ENCODE data around the gene ATG13. TPM values are rescaled to one million over a fixed set of nuclear protein-coding genes. Genes with fewer than 3 reads are reported as not detected.
"Not testable (repeated sequence)": the region's sequence is repeated elsewhere in the genome, so short reads cannot be mapped to it uniquely, and the experiment has no call there.

The ATG13 gene
- total RNA-seq, 4 donors from 2014 or later, result 33.4 to 76.0 (median 67.0) TPM

DNA sequence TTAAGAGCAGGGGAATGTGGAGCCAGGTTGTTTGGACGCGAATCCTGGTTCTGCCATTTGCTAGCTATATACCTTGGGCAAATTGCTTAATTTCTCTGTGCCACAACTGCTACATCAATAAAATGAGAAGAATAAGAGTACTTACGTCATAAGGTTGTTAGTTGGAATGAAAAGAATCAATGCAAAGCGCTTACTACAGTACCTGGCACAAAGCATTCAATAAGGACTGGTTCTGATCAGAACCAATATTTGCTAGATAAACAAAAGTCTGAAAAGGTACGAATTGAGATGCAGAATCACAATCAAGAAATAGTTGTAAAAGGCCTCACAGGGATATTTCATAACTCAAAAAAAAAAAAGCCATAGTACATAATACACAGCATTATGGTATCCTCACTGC is 34.8 kb upstream of the ATG13 start:
- H3K27ac ChIP-seq, result no peak overlapping the region
- H3K36me3 ChIP-seq, result no peaks in the 10 kb centered on the region
- intact Hi-C loops (cut with DNase I; ENCODE audit: low total_unique reads), result no loop called here
- DNase-seq (no peak), ATAC-seq (no peak)
- H3K4me1 ChIP-seq, result peaks cover 0 to 3% of the 10 kb centered on the region in 2 donors
- in situ Hi-C loops (cut with MboI; ENCODE audit: low sequenced_read_pairs in 4 of 4), result no loop called here
- H3K9me3 ChIP-seq, result no peaks in the 10 kb centered on the region
- TF ChIP-seq, protein P1, sequence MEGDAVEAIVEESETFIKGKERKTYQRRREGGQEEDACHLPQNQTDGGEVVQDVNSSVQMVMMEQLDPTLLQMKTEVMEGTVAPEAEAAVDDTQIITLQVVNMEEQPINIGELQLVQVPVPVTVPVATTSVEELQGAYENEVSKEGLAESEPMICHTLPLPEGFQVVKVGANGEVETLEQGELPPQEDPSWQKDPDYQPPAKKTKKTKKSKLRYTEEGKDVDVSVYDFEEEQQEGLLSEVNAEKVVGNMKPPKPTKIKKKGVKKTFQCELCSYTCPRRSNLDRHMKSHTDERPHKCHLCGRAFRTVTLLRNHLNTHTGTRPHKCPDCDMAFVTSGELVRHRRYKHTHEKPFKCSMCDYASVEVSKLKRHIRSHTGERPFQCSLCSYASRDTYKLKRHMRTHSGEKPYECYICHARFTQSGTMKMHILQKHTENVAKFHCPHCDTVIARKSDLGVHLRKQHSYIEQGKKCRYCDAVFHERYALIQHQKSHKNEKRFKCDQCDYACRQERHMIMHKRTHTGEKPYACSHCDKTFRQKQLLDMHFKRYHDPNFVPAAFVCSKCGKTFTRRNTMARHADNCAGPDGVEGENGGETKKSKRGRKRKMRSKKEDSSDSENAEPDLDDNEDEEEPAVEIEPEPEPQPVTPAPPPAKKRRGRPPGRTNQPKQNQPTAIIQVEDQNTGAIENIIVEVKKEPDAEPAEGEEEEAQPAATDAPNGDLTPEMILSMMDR (IDR thresholded peaks at IDR 0.05 in 4 of 5, conservative IDR thresholded peaks at IDR 0.05 in 1 of 5), result no peak
- TF ChIP-seq POLR2A (IDR thresholded peaks at IDR 0.05), result no peak
- no peaks in the 10 kb centered on the region for H3K27me3 ChIP-seq
- H3K4me3 ChIP-seq, result no peak overlapping the region

DNA sequence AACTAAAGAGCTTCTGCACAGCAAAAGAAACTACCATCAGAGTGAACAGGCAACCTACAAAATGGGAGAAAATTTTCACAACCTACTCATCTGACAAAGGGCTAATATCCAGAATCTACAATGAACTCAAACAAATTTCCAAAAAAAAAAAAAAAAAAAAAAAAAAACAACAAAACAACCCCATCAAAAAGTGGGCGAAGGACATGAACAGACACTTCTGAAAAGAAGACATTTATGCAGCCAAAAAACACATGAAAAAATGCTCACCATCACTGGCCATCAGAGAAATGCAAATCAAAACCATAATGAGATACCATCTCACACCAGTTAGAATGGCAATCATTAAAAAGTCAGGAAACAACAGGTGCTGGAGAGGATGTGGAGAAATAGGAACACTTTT is 33.8 kb upstream of the ATG13 start:
- in situ Hi-C loops (cut with MboI; ENCODE audit: low sequenced_read_pairs in 4 of 4); H3K36me3 ChIP-seq; H3K27ac ChIP-seq; DNase-seq; ATAC-seq; H3K4me3 ChIP-seq; intact Hi-C loops (cut with DNase I; ENCODE audit: low total_unique reads); H3K9me3 ChIP-seq; H3K27me3 ChIP-seq; H3K4me1 ChIP-seq: not testable (repeated sequence)

DNA sequence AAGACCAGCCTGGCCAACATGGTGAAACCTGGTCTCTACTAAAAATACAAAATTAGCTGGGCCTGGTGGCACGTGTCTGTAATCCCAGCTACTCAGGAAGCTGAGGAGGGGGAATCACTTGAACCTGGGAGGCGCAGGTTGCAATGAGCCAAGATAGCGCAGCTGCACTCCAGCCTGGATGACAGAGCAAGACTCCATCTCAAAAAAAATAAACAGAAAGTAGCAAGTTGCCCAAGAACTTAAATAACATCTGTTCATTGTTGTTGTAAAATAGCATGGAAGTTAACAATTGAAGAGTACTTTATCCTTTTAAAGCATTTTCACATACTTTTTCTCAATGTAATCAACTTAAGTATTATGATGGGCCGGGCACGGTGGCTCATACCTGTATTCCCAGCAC is 29.2 kb upstream of the ATG13 start:
- Histone ChIP-seq H3K9me3 (no peaks in the 10 kb centered on the region), H3K27ac (no peak overlapping the region), H3K4me1 (peaks cover 31 to 32% of the 10 kb centered on the region in 2 donors), H3K4me3 (no peak overlapping the region), H3K36me3 (no peaks in the 10 kb centered on the region), H3K27me3 (no peaks in the 10 kb centered on the region)
- TF ChIP-seq POLR2A (IDR thresholded peaks at IDR 0.05), result no peak
- TF ChIP-seq, protein P1 (IDR thresholded peaks at IDR 0.05 in 4 of 5, conservative IDR thresholded peaks at IDR 0.05 in 1 of 5), result no peak
- in situ Hi-C loops (cut with MboI; ENCODE audit: low sequenced_read_pairs in 4 of 4) (no loop called here), intact Hi-C loops (cut with DNase I; ENCODE audit: low total_unique reads) (no loop called here)
- DNase-seq (no peak), ATAC-seq (no peak)

DNA sequence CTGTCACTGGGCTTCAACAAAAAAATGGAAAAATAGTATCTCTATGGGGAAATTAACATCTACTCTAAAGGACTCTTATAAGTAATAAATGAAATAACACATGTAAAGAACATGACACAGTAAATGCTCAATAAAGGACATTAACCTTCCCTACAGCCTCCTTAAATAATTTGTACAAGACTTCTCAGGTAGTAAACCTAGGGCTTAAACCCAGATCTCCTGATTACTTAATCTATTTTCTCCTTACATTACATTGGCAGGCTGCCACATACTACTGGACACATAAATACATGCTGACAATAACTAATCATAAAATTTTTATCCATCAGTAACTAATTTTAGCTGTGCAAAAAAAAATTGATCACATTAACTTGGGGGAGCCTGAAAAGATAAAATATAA is 28.4 kb upstream of the ATG13 start:
- intact Hi-C loops (cut with DNase I; ENCODE audit: low total_unique reads), result no loop called here
- DNase-seq (no peak), ATAC-seq (no peak)
- Histone ChIP-seq H3K4me3 (no peak overlapping the region), H3K36me3 (no peaks in the 10 kb centered on the region), H3K27ac (no peak overlapping the region), H3K9me3 (no peaks in the 10 kb centered on the region), H3K27me3 (no peaks in the 10 kb centered on the region), H3K4me1 (peaks cover 31 to 32% of the 10 kb centered on the region in 2 donors)
- in situ Hi-C loops (cut with MboI; ENCODE audit: low sequenced_read_pairs in 4 of 4), result no loop called here
- TF ChIP-seq, protein P1 (IDR thresholded peaks at IDR 0.05 in 4 of 5, conservative IDR thresholded peaks at IDR 0.05 in 1 of 5), result no peak
- TF ChIP-seq POLR2A (IDR thresholded peaks at IDR 0.05), result no peak

DNA sequence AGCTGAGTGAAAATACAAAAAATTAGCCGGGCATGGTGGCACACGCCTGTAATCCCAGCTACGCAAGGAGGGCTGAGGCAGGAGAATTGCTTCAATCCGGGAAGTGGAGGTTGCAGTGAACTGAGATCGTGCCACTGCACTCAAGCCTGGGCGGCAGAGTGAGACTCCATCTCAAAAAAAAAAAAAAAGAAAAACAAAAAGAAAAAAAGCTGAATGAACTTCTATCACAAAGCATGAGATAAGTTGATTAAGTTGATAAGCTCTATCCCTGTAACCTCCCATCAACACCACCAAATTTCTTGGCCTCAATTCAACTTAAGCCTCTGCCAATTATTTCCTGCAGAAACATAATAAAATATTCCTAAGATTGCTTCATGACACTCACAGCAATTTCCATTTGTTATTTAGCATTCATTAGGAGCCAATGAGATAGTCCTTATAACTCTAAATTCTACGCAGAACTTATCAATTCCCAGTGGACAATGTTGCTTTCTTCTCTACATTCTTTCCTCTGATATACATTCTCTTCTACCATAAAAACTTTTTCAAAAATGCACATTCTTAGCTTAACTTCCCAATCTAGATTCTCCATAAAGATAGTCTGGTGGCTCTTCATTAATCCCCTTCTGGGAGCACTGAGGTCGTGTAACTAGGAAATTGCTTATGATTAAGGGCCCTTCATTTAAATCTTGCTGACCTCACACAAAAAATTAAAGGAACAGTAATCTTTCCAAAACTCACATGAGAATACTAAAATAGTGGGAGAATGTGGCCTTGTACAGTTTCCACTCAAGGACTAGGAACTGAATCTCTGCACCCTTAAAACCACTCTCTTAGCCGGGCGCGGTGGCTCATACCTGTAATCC is 26.4 kb upstream of the ATG13 start:
- peaks cover 35 to 37% of the 10 kb centered on the region in 2 donors for H3K4me1 ChIP-seq
- in situ Hi-C loops (cut with MboI; ENCODE audit: low sequenced_read_pairs in 4 of 4) (no loop called here), intact Hi-C loops (cut with DNase I; ENCODE audit: low total_unique reads) (loop anchor here (5.0 kb wide), 1 partner anchor 34 kb away; no protein-coding TSS in a partner anchor)
- H3K36me3 ChIP-seq, result no peaks in the 10 kb centered on the region
- no peaks in the 10 kb centered on the region for H3K9me3 ChIP-seq
- DNase-seq, result no peak
- H3K27me3 ChIP-seq, result no peaks in the 10 kb centered on the region
- peak overlapping the region in 1 of 4 donors; percentile 2 for H3K27ac ChIP-seq
- no peak for ATAC-seq
- TF ChIP-seq, protein P1 (IDR thresholded peaks at IDR 0.05 in 4 of 5, conservative IDR thresholded peaks at IDR 0.05 in 1 of 5), result no peak
- no peak for TF ChIP-seq POLR2A (IDR thresholded peaks at IDR 0.05)
- H3K4me3 ChIP-seq, result peak overlapping the region in 1 of 4 donors; percentile 3

Measured in gastrocnemius medialis (tissue), 4 donors.